Loucy (cell line): ENCODE data around the gene CSF1R.

Experiments used
- EZH2phosphoT487 ChIP-seq: fragments of 200-600 bp; IDR thresholded peaks from 2 replicates; pipeline ENCODE4 v1.6.1; 2018; ENCODE audit warnings: antibody characterized with exemption, mild to moderate bottlenecking, moderate library complexity, borderline replicate concordance
- TF ChIP-seq, protein P1 (sequence below): fragments of 200-600 bp; sonication (generic); conservative IDR thresholded peaks from 2 replicates; pipeline ENCODE4 v1.5.1; 2014; ENCODE audit warnings: mild to moderate bottlenecking, antibody characterized with exemption, low read length

DNA sequence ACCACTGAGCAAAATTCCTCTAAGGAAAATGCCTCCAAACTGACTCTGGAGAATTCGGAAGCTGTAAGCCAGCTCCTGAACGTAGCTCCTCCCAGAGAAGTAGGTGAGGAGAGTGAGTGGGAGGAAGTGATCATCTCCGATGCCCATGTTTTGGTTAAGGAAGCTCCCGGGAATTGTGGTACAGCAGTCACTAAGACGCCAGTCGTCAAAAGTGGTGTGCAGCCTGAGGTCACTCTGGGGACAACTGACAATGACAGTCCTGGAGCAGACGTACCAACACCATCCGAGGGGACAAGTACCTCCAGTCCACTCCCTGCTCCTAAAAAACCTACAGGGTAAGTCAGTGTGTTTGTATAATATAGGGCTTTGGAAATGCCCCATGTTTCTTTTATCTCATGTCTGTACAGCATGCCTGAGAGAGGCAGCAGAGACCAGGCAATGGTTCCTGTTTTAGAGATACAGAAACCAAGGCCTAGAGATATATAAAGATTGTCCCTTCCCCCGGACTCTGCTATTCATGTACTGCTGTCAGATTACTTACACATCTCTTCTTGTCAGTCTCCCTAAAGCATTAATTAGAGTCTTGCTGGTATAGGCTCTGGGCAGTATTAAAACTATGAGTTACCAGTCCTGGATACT, 61.9 kb downstream of the CSF1R start:
- TF ChIP-seq, protein P1, sequence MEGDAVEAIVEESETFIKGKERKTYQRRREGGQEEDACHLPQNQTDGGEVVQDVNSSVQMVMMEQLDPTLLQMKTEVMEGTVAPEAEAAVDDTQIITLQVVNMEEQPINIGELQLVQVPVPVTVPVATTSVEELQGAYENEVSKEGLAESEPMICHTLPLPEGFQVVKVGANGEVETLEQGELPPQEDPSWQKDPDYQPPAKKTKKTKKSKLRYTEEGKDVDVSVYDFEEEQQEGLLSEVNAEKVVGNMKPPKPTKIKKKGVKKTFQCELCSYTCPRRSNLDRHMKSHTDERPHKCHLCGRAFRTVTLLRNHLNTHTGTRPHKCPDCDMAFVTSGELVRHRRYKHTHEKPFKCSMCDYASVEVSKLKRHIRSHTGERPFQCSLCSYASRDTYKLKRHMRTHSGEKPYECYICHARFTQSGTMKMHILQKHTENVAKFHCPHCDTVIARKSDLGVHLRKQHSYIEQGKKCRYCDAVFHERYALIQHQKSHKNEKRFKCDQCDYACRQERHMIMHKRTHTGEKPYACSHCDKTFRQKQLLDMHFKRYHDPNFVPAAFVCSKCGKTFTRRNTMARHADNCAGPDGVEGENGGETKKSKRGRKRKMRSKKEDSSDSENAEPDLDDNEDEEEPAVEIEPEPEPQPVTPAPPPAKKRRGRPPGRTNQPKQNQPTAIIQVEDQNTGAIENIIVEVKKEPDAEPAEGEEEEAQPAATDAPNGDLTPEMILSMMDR: no peak; the same call in 1 of the 2 replicates
- no peak for TF ChIP-seq EZH2phosphoT487
